ENCODE results near the gene ERCC4. TPM values are rescaled to one million over a fixed set of nuclear protein-coding genes. Genes with fewer than 3 reads are reported as not detected.

The ERCC4 gene
- total and polyA plus RNA-seq, 2 experiments from 2014 or later, result 5.4 to 21.6 TPM

DNA sequence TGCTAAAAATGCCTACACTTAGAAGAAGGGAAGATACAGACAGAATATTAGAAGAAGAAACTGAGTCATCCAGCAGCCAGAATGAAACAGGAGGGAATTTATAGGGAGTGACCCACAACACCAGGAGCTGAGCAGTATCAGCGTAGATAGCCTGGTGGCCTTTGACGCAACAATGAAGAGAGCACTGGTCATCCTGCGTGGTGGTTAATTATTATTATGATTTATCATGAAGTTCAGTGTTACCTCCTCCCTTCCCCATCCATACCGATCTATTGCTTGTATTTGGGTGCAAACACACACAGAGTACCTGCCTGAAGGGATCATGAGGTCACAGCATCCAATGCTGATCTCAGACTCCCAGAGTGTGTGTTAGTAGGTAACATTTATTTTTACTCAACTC, 38.5 kb downstream of the ERCC4 start:
- H3K27ac ChIP-seq (ENCODE audit: low read depth), result no peak overlapping the region
- no peaks in the 10 kb centered on the region for H4K20me1 ChIP-seq (replicated peaks; ENCODE audit: insufficient read depth)
- H3K79me2 ChIP-seq (replicated peaks; ENCODE audit: insufficient read depth), result no peaks in the 10 kb centered on the region
- no peak overlapping the region for H3K4me3 Mint-ChIP-seq
- no peak overlapping the region for H2AFZ ChIP-seq
- TF ChIP-seq ETS1 (IDR thresholded peaks at IDR 0.05) (no peak), NANOG (IDR thresholded peaks at IDR 0.05; ENCODE audit: borderline replicate concordance) (no peak), EZH2phosphoT487 (IDR thresholded peaks at IDR 0.05; ENCODE audit: unreplicated experiment) (no peak), POLR2AphosphoS5 (IDR thresholded peaks at IDR 0.05; ENCODE audit: low read depth) (no peak), ZNF331 (CRISPR knock-in tag; IDR thresholded peaks at IDR 0.05; ENCODE audit: low read depth) (no peak), STAT1 (IDR thresholded peaks at IDR 0.05; ENCODE audit: unreplicated experiment) (no peak), ZNF114 (CRISPR knock-in tag; IDR thresholded peaks at IDR 0.05) (no peak), CTCF (conservative IDR thresholded peaks at IDR 0.05; ENCODE audit: low read depth in 2 of 2) (no peak), JUNB (IDR thresholded peaks at IDR 0.05; ENCODE audit: unreplicated experiment) (no peak)
- TF ChIP-seq, protein P1, sequence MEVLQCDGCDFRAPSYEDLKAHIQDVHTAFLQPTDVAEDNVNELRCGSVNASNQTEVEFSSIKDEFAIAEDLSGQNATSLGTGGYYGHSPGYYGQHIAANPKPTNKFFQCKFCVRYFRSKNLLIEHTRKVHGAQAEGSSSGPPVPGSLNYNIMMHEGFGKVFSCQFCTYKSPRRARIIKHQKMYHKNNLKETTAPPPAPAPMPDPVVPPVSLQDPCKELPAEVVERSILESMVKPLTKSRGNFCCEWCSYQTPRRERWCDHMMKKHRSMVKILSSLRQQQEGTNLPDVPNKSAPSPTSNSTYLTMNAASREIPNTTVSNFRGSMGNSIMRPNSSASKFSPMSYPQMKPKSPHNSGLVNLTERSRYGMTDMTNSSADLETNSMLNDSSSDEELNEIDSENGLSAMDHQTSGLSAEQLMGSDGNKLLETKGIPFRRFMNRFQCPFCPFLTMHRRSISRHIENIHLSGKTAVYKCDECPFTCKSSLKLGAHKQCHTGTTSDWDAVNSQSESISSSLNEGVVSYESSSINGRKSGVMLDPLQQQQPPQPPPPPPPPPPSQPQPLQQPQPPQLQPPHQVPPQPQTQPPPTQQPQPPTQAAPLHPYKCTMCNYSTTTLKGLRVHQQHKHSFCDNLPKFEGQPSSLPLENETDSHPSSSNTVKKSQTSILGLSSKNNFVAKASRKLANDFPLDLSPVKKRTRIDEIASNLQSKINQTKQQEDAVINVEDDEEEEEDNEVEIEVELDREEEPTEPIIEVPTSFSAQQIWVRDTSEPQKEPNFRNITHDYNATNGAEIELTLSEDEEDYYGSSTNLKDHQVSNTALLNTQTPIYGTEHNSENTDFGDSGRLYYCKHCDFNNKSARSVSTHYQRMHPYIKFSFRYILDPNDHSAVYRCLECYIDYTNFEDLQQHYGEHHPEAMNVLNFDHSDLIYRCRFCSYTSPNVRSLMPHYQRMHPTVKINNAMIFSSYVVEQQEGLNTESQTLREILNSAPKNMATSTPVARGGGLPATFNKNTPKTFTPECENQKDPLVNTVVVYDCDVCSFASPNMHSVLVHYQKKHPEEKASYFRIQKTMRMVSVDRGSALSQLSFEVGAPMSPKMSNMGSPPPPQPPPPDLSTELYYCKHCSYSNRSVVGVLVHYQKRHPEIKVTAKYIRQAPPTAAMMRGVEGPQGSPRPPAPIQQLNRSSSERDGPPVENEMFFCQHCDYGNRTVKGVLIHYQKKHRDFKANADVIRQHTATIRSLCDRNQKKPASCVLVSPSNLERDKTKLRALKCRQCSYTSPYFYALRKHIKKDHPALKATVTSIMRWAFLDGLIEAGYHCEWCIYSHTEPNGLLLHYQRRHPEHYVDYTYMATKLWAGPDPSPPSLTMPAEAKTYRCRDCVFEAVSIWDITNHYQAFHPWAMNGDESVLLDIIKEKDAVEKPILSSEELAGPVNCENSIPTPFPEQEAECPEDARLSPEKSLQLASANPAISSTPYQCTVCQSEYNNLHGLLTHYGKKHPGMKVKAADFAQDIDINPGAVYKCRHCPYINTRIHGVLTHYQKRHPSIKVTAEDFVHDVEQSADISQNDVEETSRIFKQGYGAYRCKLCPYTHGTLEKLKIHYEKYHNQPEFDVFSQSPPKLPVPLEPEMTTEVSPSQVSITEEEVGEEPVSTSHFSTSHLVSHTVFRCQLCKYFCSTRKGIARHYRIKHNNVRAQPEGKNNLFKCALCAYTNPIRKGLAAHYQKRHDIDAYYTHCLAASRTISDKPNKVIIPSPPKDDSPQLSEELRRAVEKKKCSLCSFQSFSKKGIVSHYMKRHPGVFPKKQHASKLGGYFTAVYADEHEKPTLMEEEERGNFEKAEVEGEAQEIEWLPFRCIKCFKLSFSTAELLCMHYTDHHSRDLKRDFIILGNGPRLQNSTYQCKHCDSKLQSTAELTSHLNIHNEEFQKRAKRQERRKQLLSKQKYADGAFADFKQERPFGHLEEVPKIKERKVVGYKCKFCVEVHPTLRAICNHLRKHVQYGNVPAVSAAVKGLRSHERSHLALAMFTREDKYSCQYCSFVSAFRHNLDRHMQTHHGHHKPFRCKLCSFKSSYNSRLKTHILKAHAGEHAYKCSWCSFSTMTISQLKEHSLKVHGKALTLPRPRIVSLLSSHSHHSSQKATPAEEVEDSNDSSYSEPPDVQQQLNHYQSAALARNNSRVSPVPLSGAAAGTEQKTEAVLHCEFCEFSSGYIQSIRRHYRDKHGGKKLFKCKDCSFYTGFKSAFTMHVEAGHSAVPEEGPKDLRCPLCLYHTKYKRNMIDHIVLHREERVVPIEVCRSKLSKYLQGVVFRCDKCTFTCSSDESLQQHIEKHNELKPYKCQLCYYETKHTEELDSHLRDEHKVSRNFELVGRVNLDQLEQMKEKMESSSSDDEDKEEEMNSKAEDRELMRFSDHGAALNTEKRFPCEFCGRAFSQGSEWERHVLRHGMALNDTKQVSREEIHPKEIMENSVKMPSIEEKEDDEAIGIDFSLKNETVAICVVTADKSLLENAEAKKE (CRISPR knock-in tag; IDR thresholded peaks at IDR 0.05), result no peak
- H3K36me3 ChIP-seq (ENCODE audit: insufficient read depth), result no peaks in the 10 kb centered on the region
- DNase-seq (ENCODE audit: low spot score) (no peak), ATAC-seq (no peak)
- no peaks in the 10 kb centered on the region for H3K9me2 ChIP-seq (ENCODE audit: insufficient read depth)
- peaks cover 6% of the 10 kb centered on the region for H3K27me3 Mint-ChIP-seq (ENCODE audit: insufficient read depth, low read depth, poor library complexity)
- no peaks in the 10 kb centered on the region; the same call in 1 of the 2 replicates for H3K4me1 ChIP-seq (ENCODE audit: insufficient read depth)
- H3F3A ChIP-seq (replicated peaks; ENCODE audit: low read depth), result no peaks in the 10 kb centered on the region
- H3K27me3 ChIP-seq (ENCODE audit: insufficient read depth), result no peaks in the 10 kb centered on the region
- H3K9me3 Mint-ChIP-seq, result no peaks in the 10 kb centered on the region
- H3K4me2 ChIP-seq, result no peak overlapping the region
- H3K27ac Mint-ChIP-seq, result no peak overlapping the region
- peaks cover 16% of the 10 kb centered on the region for H3K4me1 Mint-ChIP-seq
- H3K36me3 Mint-ChIP-seq (ENCODE audit: low read depth), result no peaks in the 10 kb centered on the region
- no peak overlapping the region for H3K4me3 ChIP-seq

Data from GM23338 (cell line).